Psoas muscle (tissue), 8 donors: Measurements from ENCODE around the gene ELMO1. TPM values are rescaled to one million over a fixed set of nuclear protein-coding genes. Genes with fewer than 3 reads are reported as not detected.

Experiments used
- ATAC-seq, 4 donors: fragments of 200-7000 bp; cut with Tn5 transposase; one replicate each; pipeline ENCODE4 v1.9.1; 2020; ENCODE audit warnings: moderate library complexity in 3 of 4, mild to moderate bottlenecking in 2 of 4
- DNase-seq, 2 donors: peaks; one replicate each; pipeline ENCODE4 v3.0.0-alpha.2; 2020
- H3K27ac ChIP-seq: fragments of 200-600 bp; one replicate; pipeline ENCODE4 v1.8.0; 2022
- H3K27me3 ChIP-seq, 3 donors: fragments of 200-600 bp in 1 of 3; one replicate each; pipeline versions ENCODE4 v1.6.1 to v1.8.0; 2013 to 2022; ENCODE audit warnings: low read length in 2 of 3, mild to moderate bottlenecking in 2 of 3, moderate library complexity in 1 of 3; ENCODE audit not compliant: insufficient read depth in 3 of 3
- H3K36me3 ChIP-seq, 2 donors: fragments of 200-600 bp in 1 of 2; one replicate each; pipeline versions ENCODE4 v1.6.1 to v1.8.0; 2013 to 2022; ENCODE audit warnings: low read depth in 1 of 2, mild to moderate bottlenecking in 1 of 2, moderate library complexity in 1 of 2; ENCODE audit not compliant: insufficient read depth in 1 of 2
- H3K4me1 ChIP-seq: fragments of 200-600 bp; one replicate; pipeline ENCODE4 v1.8.0; 2022
- H3K4me3 ChIP-seq: fragments of 200-600 bp; one replicate; pipeline ENCODE4 v1.8.0; 2022; ENCODE audit warnings: mild to moderate bottlenecking
- H3K9me3 ChIP-seq: fragments of 200-600 bp; one replicate; pipeline ENCODE4 v1.8.0; 2022
- CTCF ChIP-seq: fragments of 200-600 bp; IDR thresholded peaks from one replicate; pipeline ENCODE4 v1.8.0; 2022; ENCODE audit warnings: antibody characterized with exemption
- WGBS, 3 donors: extraction: QIAGEN DNeasy Blood & Tissue Kit; methylation state at CpG; one replicate each; pipeline versions ENCODE4 v1.1.6 to v1.1.7; 2013; 5-methylcytosine and 5-hydroxymethylcytosine counted together
- intact Hi-C, 2 donors: fragments of 100-400 bp; cut with DNase I; formaldehyde crosslinking; loops; one replicate each; pipeline versions ENCODE4 v1.11.0 to v1.14.2; 2022
- polyA plus RNA-seq, 3 donors: library from polyadenylated mRNA; stranded (reverse); fragments of 200-250 nt; gene quantifications; one replicate each; pipeline ENCODE4 v1.2.3, GENCODE V29; 2013
- total RNA-seq, 4 donors: library from RNA; stranded (reverse); fragmentation: NEBNext Ultra II Directional in 2 of 4; extraction: Animal tissue kit (Norgen Biotek cat#: 25700) in 2 of 4; gene quantifications; one replicate each; pipeline versions ENCODE4 v1.2.1 to v1.2.4, GENCODE V29; 2021 to 2023
- donor health status: healthy with polysubstance abuse.
- donor health status: DM: no; HTN: no; CAD: no; lungs with moderate emphysema.
- donor health status: Bipolar disorder and iron deficiency.
- donor health status: healthy.
- donor health status: DM: yes; HTN: yes; CAD: no.
- donor health status: DM: no; HTN: no; CAD: no.
- donor health status: DM: no; HTN: no; CAD: no.
- donor health status: DM: yes; HTN: yes; CAD: no.

Gene ELMO1
- total and polyA plus RNA-seq, 7 donors, result 2.8 to 8.1 (median 6.9) TPM

GRCh38 chr7:37191797-37192196, 256.9 kb downstream of the ELMO1 start:
- Histone ChIP-seq H3K36me3 (no peaks in the 10 kb centered on the region), H3K4me1 (no peaks in the 10 kb centered on the region), H3K27ac (no peak overlapping the region), H3K9me3 (no peaks in the 10 kb centered on the region), H3K4me3 (no peak overlapping the region), H3K27me3 (no peaks in the 10 kb centered on the region)
- no peak for TF ChIP-seq CTCF
- intact Hi-C loops, result no loop called here
- 83 to 91% (median 90%) methylated on average over 6 of the region's 6 CpGs for WGBS, 3 donors
- DNase-seq (no peak), ATAC-seq (no peak)

- intact Hi-C loops, result no loop called here
- no peak for TF ChIP-seq CTCF
- Histone ChIP-seq H3K27me3 (no peaks in the 10 kb centered on the region), H3K4me3 (no peak overlapping the region), H3K36me3 (peaks cover 0 to 2% of the 10 kb centered on the region in 2 donors), H3K4me1 (no peaks in the 10 kb centered on the region), H3K9me3 (no peaks in the 10 kb centered on the region), H3K27ac (no peak overlapping the region)
- ATAC-seq, result no peak
- WGBS, 3 donors, result 47 to 73% (median 55%) methylated on average over 2 of the region's 2 CpGs
- DNase-seq, result no peak
Observed at GRCh38 chr7:37187179-37187578, 261.5 kb downstream of the ELMO1 start.

- no peaks in the 10 kb centered on the region for H3K4me1 ChIP-seq
- peaks cover 0 to 2% of the 10 kb centered on the region in 2 donors for H3K36me3 ChIP-seq
- intact Hi-C loops, result no loop called here
- TF ChIP-seq CTCF, result no peak
- H3K9me3 ChIP-seq, result no peaks in the 10 kb centered on the region
- H3K27me3 ChIP-seq, result no peaks in the 10 kb centered on the region
- H3K4me3 ChIP-seq, result no peak overlapping the region
- no peak overlapping the region for H3K27ac ChIP-seq
- WGBS, 3 donors, result 91 to 97% (median 97%) methylated on average over 1 of the region's 1 CpG
- DNase-seq (no peak), ATAC-seq (no peak)
Observed at GRCh38 chr7:37186753-37187152, 261.9 kb downstream of the ELMO1 start.

- Histone ChIP-seq H3K4me1 (no peaks in the 10 kb centered on the region), H3K27me3 (no peaks in the 10 kb centered on the region), H3K9me3 (no peaks in the 10 kb centered on the region), H3K27ac (no peak overlapping the region), H3K4me3 (no peak overlapping the region), H3K36me3 (peaks cover 0 to 2% of the 10 kb centered on the region in 2 donors)
- DNase-seq (no peak), ATAC-seq (peak in 1 of 4 donors; percentile 13)
- intact Hi-C loops, result loop anchor here (5.0 kb wide), 3 partner anchors 194 to 694 kb away; no protein-coding TSS in a partner anchor
- no peak for TF ChIP-seq CTCF
Observed at GRCh38 chr7:37181550-37181932, 267.1 kb downstream of the ELMO1 start.

GRCh38 chr7:37180828-37181549, 267.7 kb downstream of the ELMO1 start:
- WGBS, 3 donors, result 74 to 77% (median 77%) methylated on average over 7 of the region's 7 CpGs
- H3K27ac ChIP-seq, result no peak overlapping the region
- ATAC-seq, result no peak

More at GRCh38 chr7:37180828-37181549, 267.7 kb downstream of the ELMO1 start:
- intact Hi-C loops, result loop anchor here (5.0 kb wide), 3 partner anchors 194 to 694 kb away; no protein-coding TSS in a partner anchor
- peaks cover 0 to 2% of the 10 kb centered on the region in 2 donors for H3K36me3 ChIP-seq
- TF ChIP-seq CTCF, result no peak
- no peak overlapping the region for H3K4me3 ChIP-seq
- H3K27me3 ChIP-seq, result no peaks in the 10 kb centered on the region
- no peak for DNase-seq
- H3K9me3 ChIP-seq, result no peaks in the 10 kb centered on the region
- no peaks in the 10 kb centered on the region for H3K4me1 ChIP-seq
